ENCODE results near the gene LEO1.

Gene LEO1

DNA sequence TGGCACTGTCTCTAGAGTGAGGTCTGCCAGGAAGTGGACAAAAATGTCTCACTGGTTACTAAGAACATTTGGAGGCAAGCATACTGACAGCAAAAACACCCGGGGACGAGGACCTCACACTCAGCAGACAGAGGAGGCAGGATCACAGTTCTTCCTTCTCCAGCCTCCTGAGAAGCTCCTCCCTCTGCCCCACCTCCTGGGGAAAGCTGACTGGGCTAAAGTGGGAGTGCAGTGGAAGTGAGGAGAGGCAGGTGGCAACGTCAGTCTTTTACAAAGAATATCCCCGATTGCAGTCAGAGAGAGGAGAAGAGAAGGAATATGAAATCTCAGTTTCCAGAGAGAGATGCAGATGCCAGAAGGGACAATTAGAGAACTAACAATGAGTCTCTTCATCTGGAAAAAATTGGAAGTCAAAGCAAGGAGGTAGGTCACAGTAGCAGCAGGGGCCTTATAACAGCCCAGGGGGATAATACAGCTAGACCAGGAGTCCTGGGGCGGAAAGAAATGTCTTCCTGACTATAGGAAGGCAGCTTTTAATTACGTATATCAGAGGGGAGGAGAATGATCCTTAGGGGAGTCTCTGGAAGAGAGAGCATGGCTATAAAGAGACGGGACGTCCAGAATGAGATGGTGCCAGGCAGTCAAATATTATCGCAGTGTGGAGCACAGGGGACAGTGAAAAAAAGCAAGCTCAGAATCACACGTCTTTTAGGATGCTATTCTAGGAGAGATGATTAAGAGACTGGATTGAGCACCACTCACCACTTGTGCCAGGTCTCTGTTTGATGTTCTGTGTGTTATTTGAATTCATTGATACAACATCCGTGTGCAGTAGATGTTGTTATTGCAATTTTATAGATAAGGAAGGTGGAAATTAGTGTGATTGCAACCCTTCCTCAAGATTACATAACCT is 47.2 kb downstream of the LEO1 start:
- DNase-seq: no peak

DNA sequence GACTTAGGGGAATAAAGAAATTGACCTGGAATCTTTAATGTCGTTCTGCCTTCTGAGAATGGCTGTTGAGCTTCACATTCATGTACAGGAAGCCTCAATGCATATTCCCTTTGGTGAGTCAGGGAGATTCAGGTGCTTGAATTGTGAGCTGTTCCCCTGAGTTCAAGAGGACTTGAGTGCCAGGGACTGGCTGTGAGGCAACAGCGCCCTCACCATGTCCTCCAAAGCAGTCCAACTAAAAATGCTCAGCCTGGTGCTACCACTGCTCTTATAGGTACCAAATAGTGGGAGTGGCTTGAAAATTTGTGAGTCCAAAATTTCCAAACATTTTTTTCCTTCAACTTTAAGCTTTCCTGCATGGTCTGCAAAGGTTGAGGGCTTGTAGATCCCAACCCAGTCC is 54.1 kb downstream of the LEO1 start:
- DNase-seq: no peak

DNA sequence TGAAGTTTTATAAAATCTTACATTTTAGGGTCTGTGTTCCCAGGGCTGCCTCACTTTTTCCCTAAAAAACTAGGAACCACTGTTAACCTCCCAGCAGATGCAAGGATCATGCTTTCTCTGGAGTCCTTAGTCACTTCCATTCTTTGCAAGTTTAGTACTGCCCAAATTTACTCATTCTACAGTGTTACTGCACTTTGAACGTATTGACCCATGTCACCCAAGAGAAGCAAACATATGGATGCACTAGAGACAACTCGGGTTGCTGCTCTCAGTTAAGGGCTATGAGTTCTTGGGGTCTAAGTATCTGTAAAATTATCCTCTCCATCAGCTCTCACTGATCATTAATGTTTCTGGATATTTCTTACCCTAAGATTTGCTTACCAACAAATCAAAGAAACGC is 59.0 kb downstream of the LEO1 start:
- no peak for DNase-seq

DNA sequence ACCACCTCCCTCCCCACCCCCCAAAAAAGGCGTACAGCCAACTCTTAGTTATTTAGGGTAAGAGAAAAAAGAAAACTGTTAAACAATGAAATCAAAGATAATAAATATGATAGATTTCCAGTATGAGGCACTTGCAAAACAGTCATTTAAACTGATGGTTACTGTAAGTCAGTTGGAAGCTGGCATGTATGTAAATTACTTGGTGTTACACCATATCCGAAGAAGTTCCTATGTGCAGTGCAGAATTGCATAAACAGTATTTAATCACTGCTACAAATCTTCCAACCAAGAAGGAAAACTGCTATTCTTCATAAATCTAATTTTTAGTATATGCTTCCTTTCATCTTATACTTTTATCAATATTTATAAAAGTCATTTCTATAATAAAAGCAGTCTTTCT is 62.0 kb downstream of the LEO1 start:
- DNase-seq: no peak

DNA sequence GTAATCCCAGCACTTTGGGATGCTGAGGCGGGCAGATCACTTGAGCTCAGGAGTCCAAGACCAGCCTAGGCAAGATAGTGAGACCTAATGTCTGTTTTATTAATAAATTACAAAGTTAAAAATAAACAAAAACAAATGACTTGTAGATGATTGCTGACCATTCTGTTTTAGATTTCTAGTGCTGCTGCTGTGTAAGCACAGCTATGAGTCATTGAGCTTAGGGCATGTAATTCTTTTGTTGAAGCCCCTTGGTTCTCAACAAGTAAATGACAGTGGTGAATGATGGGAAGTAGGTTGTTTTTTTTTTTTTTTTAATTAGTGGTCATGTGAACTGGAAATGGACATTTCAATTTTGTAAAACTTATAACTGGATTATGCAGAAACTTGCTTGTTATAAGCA is 63.3 kb downstream of the LEO1 start:
- no peak for DNase-seq

DNA sequence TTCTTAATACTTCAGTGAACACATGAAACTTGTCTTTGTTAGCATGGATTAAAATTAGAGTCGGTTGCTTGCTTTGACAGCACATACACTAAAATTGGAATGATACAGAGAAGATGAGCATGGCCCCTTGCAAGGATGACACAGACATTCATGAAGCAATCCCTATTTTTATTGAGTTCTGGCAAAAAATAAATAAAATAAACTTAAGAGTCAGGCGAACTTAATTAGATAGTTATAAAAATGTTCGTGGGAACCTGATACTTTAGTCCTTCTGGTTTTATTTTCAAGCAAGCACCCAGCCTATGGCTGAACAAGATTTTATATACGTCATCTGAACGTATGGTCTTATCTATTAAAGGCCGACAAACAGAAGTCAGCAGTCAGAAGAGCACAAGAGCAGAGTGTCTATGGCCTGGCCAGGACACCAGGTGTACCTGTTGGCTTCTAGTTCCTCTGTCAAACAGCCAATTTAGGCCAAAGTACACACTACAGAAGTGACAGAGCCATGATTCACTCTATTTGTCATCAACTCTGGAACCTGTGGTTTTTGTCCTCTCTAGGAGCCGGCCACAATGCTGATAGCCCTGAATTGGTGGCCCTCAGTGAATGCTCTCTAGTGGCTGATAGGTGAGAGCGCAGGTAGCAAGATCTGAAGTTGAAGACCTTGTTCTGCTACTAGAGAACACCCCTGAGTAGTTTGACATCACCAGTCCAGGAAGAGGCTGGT is 64.3 kb downstream of the LEO1 start:
- no peak for DNase-seq

DNA sequence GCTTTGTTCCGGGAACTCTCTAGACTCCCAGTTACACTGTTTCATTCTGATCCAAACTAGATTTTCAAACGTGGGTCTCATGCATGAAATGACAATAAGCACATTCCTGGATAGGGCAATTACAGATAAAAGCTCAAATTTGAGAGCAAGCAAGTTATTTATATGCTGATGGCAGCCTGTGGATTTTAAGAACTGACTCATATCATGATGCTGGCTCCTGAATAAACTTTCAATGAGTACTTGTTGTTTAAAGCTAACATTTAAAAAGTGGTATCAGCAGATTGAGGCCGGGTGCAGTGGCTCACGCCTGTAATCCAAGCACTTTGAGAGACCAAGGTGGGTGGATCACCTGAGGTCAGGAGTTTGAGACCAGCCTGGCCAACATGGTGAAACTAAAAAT is 66.6 kb downstream of the LEO1 start:
- DNase-seq: no peak

DNA sequence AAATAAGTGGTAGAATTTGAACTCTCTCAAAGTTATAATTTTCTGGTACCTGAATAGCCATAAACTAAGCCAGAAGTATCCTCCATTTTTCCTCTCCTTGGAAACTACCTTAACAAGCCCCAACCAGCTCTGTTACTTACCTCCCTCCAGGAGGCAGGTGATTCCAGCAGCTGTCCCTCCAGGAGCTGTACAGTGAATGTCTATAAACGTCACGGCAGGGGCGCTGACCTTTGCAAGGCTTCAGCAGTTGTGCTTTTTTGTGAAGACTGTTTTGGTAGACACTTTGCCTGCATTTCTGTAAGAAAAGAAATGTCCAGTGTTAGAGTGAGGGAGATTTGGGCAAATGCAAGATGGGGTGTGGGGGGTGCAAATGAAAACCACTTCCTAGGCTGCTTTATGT is 67.2 kb downstream of the LEO1 start:
- DNase-seq: no peak

DNA sequence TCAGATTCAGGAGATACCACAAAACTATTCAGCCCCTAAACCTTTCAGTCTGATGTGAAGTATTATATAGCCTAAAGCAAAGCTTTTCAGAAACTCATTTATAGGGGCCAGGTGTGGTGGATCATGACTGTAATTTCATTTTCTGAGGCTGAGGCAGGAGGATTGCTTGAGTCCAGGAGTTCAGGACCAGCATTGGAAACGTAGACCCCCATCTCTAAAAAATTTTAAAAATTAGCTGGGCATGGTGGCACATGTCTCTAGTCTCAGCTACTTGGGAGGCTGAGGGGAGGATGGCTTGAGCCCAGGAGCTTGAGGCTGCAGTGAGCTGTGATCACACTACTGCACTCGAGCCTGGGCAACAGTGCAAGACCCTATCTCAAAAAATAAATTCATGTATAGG is 82.1 kb downstream of the LEO1 start:
- DNase-seq: no peak

DNA sequence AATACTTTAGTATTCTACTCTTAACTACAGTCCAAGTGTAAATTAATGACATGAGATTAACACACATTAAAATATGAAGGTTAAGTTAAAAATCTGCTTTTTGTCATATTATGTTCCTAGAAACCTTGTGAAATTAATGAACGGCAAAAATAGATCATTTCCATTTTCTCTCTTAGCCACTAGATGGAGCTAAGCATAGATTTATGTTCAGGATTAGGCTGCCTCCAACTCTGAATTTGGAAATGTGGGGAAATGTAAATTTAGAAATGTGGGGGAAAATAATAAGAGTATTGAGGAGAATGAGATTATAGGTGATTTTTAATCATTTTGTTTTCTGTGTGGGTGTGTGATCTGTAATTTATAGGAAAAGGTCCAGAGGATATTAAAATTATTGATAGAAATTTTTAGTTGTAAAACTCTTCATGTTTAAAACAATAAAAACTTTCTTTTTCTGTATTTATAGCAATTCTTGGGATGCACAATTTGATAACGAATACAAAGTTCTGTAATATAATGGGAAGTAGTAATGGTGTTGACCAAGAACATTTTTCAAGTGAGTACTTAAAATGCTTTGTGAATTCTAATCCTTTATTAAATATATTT is 82.9 kb downstream of the LEO1 start:
- no peak for DNase-seq

Data from NCI-H2081 treated with DMSO at 0.1 percent for 48 hours (cell line).